ENCODE results near the gene IL36B.

GRCh38 chr2:113025737-113026136 lies 26.9 kb downstream of the IL36B start:
- no peak for TF ChIP-seq CTCF (IDR thresholded peaks at IDR 0.05)
- no peak for TF ChIP-seq EZH2 (IDR thresholded peaks at IDR 0.05; ENCODE audit: borderline replicate concordance, insufficient read depth, low read depth, low read length, poor library complexity, severe bottlenecking)
